HG02678 (cell line): ENCODE results near the gene HEXB.
"Not testable (repeated sequence)": the region's sequence is repeated elsewhere in the genome, so short reads cannot be mapped to it uniquely, and the experiment has no call there.

Source experiments
- ATAC-seq: cut with Tn5 transposase; IDR thresholded peaks from one replicate; pipeline ENCODE4 v1.9.1; 2021; ENCODE audit warnings: mild to moderate bottlenecking, moderate library complexity; ENCODE audit not compliant: unreplicated experiment

Gene HEXB

DNA sequence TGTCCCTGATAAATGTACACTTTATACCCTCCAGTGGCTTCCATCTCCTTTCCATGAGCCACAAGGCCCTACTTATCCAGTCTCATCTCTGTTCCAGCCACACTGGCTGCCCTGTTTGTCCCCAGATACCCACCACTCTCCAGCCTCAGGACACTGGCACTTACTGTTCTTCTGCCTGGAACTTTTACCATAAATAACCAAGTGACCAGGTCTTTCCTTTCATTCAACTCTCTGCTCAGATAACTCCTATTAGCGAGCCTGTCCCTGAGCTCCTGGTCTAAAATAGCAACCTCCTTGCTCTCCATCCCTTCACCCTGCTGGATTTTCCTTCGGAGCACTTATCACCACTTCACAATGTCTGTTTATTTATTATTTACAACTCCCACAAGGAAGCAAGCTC lies 27.9 kb upstream of the HEXB start:
- no peak for ATAC-seq

DNA sequence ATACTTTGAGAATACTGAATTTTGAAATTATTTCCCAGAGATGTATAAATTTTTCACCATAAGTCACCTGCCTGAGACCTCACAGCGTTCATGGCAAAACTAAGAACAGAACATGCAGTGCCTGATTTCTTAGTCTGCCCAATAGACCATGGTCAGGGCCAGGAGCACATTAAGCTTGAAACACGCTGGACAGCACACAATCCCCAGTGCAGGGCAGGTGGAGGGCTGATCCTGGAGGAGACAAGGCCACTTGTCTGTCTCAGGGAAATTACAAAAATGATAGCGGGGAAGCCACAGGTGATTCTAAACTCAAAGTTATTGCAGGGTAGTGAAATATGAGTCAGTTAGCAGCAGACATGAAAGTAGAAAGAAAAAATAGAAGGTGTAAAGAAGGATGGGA lies 25.9 kb upstream of the HEXB start:
- no peak for ATAC-seq

GRCh38 chr5:74660140-74660539 lies 24.9 kb upstream of the HEXB start:
- ATAC-seq, result no peak

DNA sequence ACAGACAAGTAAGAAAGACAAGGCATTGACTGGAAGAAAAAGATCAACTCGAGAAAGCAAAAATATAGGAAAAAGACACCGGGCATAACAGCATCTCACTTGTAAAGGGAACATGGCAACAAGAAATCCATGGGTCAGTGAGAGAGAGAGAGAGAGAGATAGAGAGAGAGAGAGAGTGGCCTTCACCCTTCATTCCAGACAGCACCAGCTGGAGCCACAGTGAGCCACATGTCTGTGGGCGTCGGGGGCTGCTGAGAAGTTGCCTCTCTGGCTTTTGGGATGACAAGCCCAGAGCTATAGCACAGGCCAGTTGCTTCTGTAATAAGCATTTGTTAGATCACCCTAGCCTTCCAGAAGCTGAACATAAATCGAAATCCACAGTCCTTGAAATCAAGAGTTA lies 24.2 kb upstream of the HEXB start:
- ATAC-seq, result no peak

DNA sequence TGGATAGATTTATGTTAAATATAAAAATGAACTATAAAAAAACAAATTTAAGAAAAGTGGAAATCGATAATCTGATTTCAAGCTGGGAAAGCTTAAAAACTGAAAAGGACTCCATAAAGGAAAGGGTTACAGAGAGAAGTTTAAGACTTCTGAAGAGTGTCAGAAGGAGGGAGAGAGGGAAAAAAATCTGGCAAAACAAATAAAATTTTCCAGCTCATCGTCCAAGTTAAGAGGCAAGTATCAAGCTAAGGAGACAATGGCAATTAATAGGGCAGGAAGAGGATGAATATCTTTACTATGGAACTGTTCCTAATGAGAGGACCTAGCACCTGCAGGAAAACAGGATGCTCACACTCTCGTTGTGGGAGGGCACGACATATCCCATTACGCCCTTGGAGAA lies 20.5 kb upstream of the HEXB start:
- no peak for ATAC-seq

DNA sequence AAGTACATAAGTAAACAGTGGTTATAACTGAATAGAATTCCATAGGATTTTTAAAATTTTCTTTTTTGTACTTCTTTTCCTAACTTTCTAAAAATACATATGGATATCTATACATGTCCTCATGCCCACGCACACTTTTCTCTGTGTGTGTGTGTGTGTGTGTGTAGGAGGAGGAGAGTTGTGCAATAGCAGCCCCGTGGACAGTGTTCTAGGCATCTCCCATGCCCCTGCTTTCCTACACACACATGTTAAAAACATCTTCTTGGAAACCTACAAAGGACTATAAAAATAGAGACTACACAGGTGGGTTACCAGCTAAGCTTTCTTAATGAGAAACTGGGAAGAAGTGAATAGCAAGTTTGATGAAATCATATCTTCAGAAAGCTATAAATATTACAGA lies 19.8 kb upstream of the HEXB start:
- no peak for ATAC-seq

GRCh38 chr5:74665816-74666215 lies 19.2 kb upstream of the HEXB start:
- no peak for ATAC-seq

DNA sequence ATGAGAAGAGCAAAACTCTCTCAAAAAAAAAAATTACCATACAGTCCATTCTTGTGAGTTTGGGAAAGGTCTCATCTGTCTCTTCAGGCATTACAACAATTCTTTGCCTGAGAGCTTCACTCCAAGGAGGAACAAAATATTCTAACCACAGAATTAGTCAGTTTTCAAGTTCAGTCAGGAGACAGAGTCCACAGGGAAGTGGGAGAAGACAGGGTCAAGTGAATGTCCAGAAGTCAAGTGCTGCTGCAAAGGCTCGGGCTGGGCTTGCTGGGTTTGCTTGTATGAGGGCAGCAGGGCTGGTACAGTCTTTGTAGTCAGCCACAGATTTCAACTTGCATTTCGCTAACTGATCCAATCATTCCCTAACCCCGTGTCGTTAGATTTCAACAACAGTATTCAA lies 17.6 kb upstream of the HEXB start:
- no peak for ATAC-seq

DNA sequence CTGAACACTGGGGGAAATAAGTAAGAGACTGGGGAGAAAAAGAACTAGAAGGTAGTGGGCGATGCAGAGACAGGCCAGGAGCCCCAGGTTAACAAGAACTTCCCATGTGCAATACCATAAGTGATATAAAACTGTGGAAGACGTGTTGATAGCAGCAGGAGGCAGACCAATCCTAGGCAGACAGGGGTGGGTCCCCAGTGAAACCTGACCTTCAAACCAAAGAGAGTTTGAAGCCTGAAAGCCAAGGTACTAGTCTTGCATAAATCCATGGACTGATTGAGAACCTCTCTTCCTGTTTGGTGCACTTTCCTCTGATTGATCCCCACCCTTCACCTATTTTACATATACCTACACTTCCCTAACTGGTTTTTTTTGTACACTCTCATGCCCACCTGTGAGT lies 15.2 kb upstream of the HEXB start:
- no peak for ATAC-seq

- ATAC-seq, result no peak
Measured at GRCh38 chr5:74670396-74671038, 14.5 kb upstream of the HEXB start.

GRCh38 chr5:74672215-74672877 lies 12.7 kb upstream of the HEXB start:
- ATAC-seq, result no peak

DNA sequence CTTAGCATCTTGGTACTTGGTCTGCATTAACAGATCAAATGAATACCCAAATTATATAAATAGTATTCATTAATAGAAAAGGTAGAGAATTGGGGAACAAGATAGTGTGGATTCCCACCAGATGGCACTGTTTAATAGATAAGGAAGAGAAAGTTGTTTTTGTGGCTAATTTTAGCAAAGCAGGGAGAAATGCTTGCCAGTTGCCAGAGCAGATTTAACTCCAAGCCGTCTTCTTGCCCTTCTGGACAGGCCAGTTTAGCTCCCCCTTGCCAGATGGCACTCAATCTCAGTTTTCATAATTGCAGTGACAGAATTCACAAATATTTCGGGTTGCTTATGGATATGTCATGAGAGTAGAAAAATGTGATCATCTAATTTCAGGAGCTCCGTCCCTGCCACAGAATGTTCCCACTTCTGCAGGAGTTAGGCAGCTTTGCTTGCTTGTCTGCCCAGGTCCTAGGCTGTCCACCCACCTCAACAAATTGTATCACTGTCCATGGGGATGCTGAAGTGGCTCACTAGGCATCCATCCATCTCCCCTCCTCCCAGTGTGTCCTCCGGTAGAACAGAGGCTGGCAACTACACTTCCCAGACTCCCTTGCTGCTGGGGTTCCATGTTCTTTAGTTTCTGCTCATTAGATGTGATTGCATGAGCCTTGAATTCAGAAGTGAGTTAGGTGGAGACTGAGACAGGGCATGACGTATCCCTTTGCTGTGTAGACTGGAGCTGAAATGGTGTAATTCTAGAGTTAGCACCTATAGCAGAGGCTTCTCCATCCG lies 11.8 kb upstream of the HEXB start:
- ATAC-seq, result no peak

DNA sequence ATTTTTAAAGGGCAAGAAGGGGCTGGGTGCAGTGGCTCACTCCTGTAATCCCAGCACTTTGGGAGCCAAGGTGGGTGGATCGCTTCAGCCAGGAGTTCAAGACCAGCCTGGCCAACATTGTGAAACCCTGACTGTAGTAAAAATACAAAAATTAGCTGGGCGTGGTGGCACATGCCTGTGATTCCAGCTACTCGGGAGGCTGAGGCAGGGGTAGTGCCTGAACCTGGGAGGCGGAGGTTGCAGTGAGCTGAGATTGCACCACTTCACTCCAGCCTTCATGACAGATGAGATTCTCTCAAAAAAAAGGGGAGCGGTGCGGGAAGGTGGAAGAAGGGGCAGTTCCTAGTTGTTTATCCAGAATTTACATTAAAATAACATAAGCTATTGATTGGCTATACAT lies 8.6 kb upstream of the HEXB start:
- not testable (repeated sequence) for ATAC-seq

DNA sequence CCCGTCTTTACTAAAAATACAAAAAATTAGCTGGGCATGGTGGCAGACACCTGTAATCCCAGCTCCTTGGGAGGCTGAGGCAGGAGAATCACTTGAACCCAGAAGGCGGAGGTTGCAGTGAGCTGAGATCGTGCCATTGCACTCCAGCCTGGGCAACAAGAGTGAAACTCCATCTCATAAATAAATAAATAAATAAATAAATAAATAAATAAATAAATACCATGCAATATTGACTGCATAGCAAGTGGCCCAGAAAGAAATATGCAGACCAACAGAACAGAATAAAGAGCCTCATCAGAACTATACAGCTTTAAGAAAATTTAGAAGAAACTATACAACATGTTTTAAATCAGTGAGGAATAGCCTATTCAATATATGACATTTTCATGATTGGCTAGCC lies 6.9 kb upstream of the HEXB start:
- ATAC-seq, result not testable (repeated sequence)

DNA sequence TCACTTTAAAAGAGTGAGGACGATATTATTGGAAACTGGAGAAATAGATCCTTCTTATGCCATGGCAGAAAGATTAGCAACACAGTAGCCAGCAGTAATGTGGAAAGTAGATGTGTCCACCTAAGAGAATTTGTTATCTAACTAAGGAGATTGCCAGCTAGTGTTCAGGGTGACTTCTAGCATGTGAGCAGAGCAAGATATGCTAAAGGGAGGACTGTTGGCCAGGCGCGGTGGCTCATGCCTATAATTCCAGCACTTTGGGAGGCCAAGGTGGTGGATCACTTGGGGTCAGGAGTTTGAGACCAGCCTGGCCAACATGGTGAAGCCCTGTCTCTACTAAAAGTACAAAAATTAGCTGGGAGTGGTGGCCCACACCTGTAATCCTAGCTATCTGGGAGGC lies 5.7 kb upstream of the HEXB start:
- ATAC-seq, result not testable (repeated sequence)

DNA sequence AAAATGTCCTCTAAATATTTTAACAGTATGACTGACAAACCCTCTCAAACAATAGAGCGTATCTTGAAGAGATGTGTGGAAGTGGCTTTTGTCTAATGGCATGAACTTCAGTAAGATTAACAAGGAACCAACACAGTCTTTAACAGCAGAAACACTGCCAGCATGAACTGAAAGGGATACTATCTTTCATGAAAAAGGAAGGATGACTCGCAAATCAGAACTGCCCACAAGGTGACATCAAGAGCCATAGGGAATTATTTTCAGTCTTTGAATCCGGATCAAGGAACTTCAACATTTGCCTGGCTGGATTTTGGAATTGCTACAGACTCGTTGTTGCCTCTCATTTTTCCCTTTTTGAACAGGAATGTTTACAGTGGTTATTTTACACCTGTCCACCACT lies 5.1 kb upstream of the HEXB start:
- no peak for ATAC-seq

DNA sequence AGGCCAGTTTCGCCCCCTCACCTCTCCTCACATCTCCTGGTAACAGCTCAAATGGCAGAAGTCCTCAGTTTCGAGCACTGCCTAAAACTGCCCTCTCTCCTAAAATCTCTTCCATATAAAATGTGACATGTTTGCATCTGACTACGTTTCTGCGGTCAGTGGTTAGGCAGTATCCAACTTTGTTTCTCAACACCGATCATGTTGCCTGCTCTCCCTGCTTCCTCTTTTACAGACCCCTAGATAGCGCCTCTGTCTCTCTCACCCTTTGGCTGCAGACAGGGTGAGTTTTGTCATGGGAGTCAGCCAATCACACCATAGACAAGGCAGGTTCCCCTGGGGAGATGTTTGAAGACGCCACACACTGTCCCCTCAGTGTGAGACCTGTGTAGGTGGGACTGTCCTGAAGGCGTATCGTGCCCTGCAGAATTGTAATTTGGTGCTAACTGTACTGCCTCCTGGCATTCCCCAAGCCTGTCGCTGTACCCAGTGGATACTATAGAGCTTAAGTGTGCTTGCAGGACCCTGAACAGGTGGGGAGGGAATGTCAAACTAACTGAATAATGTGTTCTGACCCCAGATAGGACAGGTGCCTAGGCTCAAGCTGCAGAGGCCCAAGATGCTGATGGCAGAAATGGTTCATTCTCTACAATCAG lies 1.1 kb downstream of the HEXB start:
- peak; percentile 44 for ATAC-seq

GRCh38 chr5:74686962-74687751 lies 2.1 kb downstream of the HEXB start:
- ATAC-seq, result no peak

- ATAC-seq, result no peak
Measured at GRCh38 chr5:74693191-74693590, 8.2 kb downstream of the HEXB start.

DNA sequence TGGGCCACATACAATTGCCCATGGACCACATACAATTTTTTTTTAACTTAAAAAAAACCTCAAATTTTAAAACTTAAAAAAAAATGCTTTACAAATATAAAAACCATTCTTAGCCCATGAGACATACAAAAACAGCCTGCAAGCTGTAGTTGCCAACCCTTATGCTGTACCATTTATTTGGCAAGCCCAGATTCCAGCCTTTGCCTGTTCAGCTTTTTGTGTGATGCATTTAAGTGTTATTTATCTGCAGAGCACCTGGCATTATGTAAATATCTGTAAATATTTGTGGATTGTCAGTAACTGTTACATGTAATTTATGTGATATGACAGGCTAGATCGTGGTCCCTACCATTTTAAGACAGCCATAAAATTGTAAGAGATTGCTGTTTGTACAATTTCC lies 32.6 kb downstream of the HEXB start:
- no peak for ATAC-seq

GRCh38 chr5:74722271-74722670 lies 37.2 kb downstream of the HEXB start:
- no peak for ATAC-seq
